Measurements from ENCODE around the gene ANKRD40CL.

ANKRD40CL gene, protein sequence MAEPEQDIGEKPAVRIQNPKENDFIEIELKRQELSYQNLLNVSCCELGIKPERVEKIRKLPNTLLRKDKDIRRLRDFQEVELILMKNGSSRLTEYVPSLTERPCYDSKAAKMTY

GRCh38 chr17:50767446-50767845 is at the start of gene ANKRD40CL:
ANKRD40CL (minus strand) TSS chr17:50767518; CDS start chr17:50766913, 605 bp downstream.
- H2AFZ ChIP-seq (ENCODE audit: low read length) = no peak within 1 kb of the TSS
- peaks cover 29% of the 10 kb centered on the region for H3K4me1 ChIP-seq (ENCODE audit: low read length)
- H3K9me3 ChIP-seq (replicated peaks; ENCODE audit: insufficient read depth, low read length) = no peaks in the 10 kb centered on the region
- peaks cover 15% of the 10 kb centered on the region; the same call in 1 of the 2 replicates for H3F3A ChIP-seq (ENCODE audit: insufficient read depth, low read length)
- no peak within 1 kb of the TSS for H3K4me2 ChIP-seq (ENCODE audit: low read depth, low read length)
- no peak within 1 kb of the TSS for H3K27ac ChIP-seq (ENCODE audit: low read length)
- no peaks in the 10 kb centered on the region for H3K9me2 ChIP-seq (replicated peaks; ENCODE audit: insufficient read depth, low read length)
- no peaks in the 10 kb centered on the region for H3K36me3 ChIP-seq (replicated peaks; ENCODE audit: insufficient read depth, low read length)
- no peak for DNase-seq
- H3K79me2 ChIP-seq (ENCODE audit: low read length) = no peaks in the 10 kb centered on the region
- H3K27me3 ChIP-seq (replicated peaks; ENCODE audit: insufficient read depth, low read length) = no peaks in the 10 kb centered on the region; the same call in 1 of the 2 replicates
- no peaks in the 10 kb centered on the region for H4K20me1 ChIP-seq (ENCODE audit: insufficient read depth, low read length)
- TF ChIP-seq EZH2phosphoT487 (IDR thresholded peaks at IDR 0.05; ENCODE audit: low read length) = no peak
- no peak within 1 kb of the TSS for H3K4me3 ChIP-seq (ENCODE audit: low read length)
- H3K9ac ChIP-seq (ENCODE audit: low read length) = no peak within 1 kb of the TSS

GRCh38 chr17:50816271-50816670 is 49.0 kb upstream of the ANKRD40CL start:
- H2AFZ ChIP-seq (ENCODE audit: low read length) = no peak overlapping the region
- no peaks in the 10 kb centered on the region for H3K79me2 ChIP-seq (ENCODE audit: low read length)
- H3K9me3 ChIP-seq (replicated peaks; ENCODE audit: insufficient read depth, low read length) = no peaks in the 10 kb centered on the region
- no peaks in the 10 kb centered on the region for H4K20me1 ChIP-seq (ENCODE audit: insufficient read depth, low read length)
- H3K9ac ChIP-seq (ENCODE audit: low read length) = no peak overlapping the region
- no peak overlapping the region for H3K27ac ChIP-seq (ENCODE audit: low read length)
- peaks cover 11% of the 10 kb centered on the region for H3K4me1 ChIP-seq (ENCODE audit: low read length)
- no peak for DNase-seq
- no peaks in the 10 kb centered on the region for H3F3A ChIP-seq (ENCODE audit: insufficient read depth, low read length)
- TF ChIP-seq EZH2phosphoT487 (IDR thresholded peaks at IDR 0.05; ENCODE audit: low read length) (no peak), EZH2 (optimal IDR thresholded peaks at IDR 0.05; ENCODE audit: low read depth, low read length) (no peak), CTCF (IDR thresholded peaks at IDR 0.05; ENCODE audit: low read length) (no peak)
- no peak overlapping the region for H3K4me2 ChIP-seq (ENCODE audit: low read depth, low read length)
- H3K27me3 ChIP-seq (replicated peaks; ENCODE audit: insufficient read depth, low read length) = no peaks in the 10 kb centered on the region
- H3K4me3 ChIP-seq (ENCODE audit: low read length) = no peak overlapping the region
- H3K36me3 ChIP-seq (replicated peaks; ENCODE audit: insufficient read depth, low read length) = no peaks in the 10 kb centered on the region
- no peaks in the 10 kb centered on the region for H3K9me2 ChIP-seq (replicated peaks; ENCODE audit: insufficient read depth, low read length)

GRCh38 chr17:50815400-50815799 is 48.1 kb upstream of the ANKRD40CL start:
- H3K4me2 ChIP-seq (ENCODE audit: low read depth, low read length) = no peak overlapping the region
- no peak for DNase-seq
- H3K9me2 ChIP-seq (replicated peaks; ENCODE audit: insufficient read depth, low read length) = no peaks in the 10 kb centered on the region

More at GRCh38 chr17:50815400-50815799, 48.1 kb upstream of the ANKRD40CL start:
- Histone ChIP-seq H3K36me3 (replicated peaks; ENCODE audit: insufficient read depth, low read length) (no peaks in the 10 kb centered on the region), H4K20me1 (ENCODE audit: insufficient read depth, low read length) (no peaks in the 10 kb centered on the region), H3K4me3 (ENCODE audit: low read length) (no peak overlapping the region), H3K79me2 (ENCODE audit: low read length) (no peaks in the 10 kb centered on the region), H3K9ac (ENCODE audit: low read length) (no peak overlapping the region), H2AFZ (ENCODE audit: low read length) (no peak overlapping the region), H3K4me1 (ENCODE audit: low read length) (peaks cover 11% of the 10 kb centered on the region), H3F3A (ENCODE audit: insufficient read depth, low read length) (no peaks in the 10 kb centered on the region), H3K27ac (ENCODE audit: low read length) (no peak overlapping the region), H3K27me3 (replicated peaks; ENCODE audit: insufficient read depth, low read length) (no peaks in the 10 kb centered on the region), H3K9me3 (replicated peaks; ENCODE audit: insufficient read depth, low read length) (no peaks in the 10 kb centered on the region)
- TF ChIP-seq EZH2 (optimal IDR thresholded peaks at IDR 0.05; ENCODE audit: low read depth, low read length) (no peak), CTCF (IDR thresholded peaks at IDR 0.05; ENCODE audit: low read length) (no peak), EZH2phosphoT487 (IDR thresholded peaks at IDR 0.05; ENCODE audit: low read length) (no peak)
